GM06990 (cell line): Measurements from ENCODE around the gene XKR7.

Experiments
- DNase-seq: peaks from one replicate; pipeline ENCODE4 v3.0.0-alpha.2; 2011; ENCODE audit not compliant: insufficient read length; ENCODE audit errors: extremely low read depth
- H3K27me3 ChIP-seq: replicated peaks from 2 replicates; pipeline ENCODE4 v1.6.0; 2011; ENCODE audit warnings: low read length; ENCODE audit not compliant: control insufficient read depth, insufficient read depth
- H3K36me3 ChIP-seq: 2 replicates; pipeline ENCODE4 v1.5.1; 2011; ENCODE audit warnings: low read length; ENCODE audit not compliant: control insufficient read depth, insufficient read depth
- H3K4me3 ChIP-seq: replicated peaks from 2 replicates; pipeline ENCODE4 v1.5.1; 2011; ENCODE audit warnings: low read depth, mild to moderate bottlenecking, control low read depth, low read length
- CTCF ChIP-seq: IDR thresholded peaks from 2 replicates; pipeline ENCODE4 v1.5.1; 2011; ENCODE audit warnings: low read length, control low read depth, mild to moderate bottlenecking, inconsistent platforms; ENCODE audit not compliant: insufficient read depth, poor library complexity, severe bottlenecking

The XKR7 gene

GRCh38 chr20:31945319-31945718, 22.6 kb upstream of the XKR7 start:
- Histone ChIP-seq H3K4me3 (no peak overlapping the region), H3K36me3 (peaks cover 30% of the 10 kb centered on the region), H3K27me3 (no peaks in the 10 kb centered on the region)
- no peak for DNase-seq
- TF ChIP-seq CTCF = no peak

- no peak for DNase-seq
- TF ChIP-seq CTCF = no peak
- H3K36me3 ChIP-seq = peaks cover 30% of the 10 kb centered on the region
- H3K27me3 ChIP-seq = no peaks in the 10 kb centered on the region
- no peak overlapping the region for H3K4me3 ChIP-seq
Observed at GRCh38 chr20:31945785-31946184, 22.2 kb upstream of the XKR7 start.

- H3K4me3 ChIP-seq = no peak overlapping the region
- peaks cover 30% of the 10 kb centered on the region for H3K36me3 ChIP-seq
- no peak for DNase-seq
- no peaks in the 10 kb centered on the region for H3K27me3 ChIP-seq
- TF ChIP-seq CTCF = no peak
Observed at GRCh38 chr20:31948008-31948407, 19.9 kb upstream of the XKR7 start.

- H3K36me3 ChIP-seq = peaks cover 23% of the 10 kb centered on the region
- H3K4me3 ChIP-seq = peak overlapping the region; percentile 74
- DNase-seq = no peak
- TF ChIP-seq CTCF = no peak
- no peaks in the 10 kb centered on the region for H3K27me3 ChIP-seq
Observed at GRCh38 chr20:31949877-31950646, 17.9 kb upstream of the XKR7 start.

GRCh38 chr20:31951203-31951529, 16.8 kb upstream of the XKR7 start:
- peaks cover 14% of the 10 kb centered on the region for H3K36me3 ChIP-seq
- DNase-seq = no peak
- TF ChIP-seq CTCF = no peak
- peak overlapping the region; percentile 74 for H3K4me3 ChIP-seq
- H3K27me3 ChIP-seq = no peaks in the 10 kb centered on the region
